Chondrocyte (in vitro differentiated cells): ENCODE results near the gene NEU3. TPM values are rescaled to one million over a fixed set of nuclear protein-coding genes. Genes with fewer than 3 reads are reported as not detected.
A peak's percentile ranks its signal among the peaks of the same experiment; 100 is the strongest.

ENCODE experiments used
- DNase-seq: peaks from one replicate; pipeline ENCODE4 v3.0.0; 2021; ENCODE audit warnings: mixed read lengths, low spot score
- H3K27ac Mint-ChIP-seq: one replicate; pipeline ENCODE4 v1.8.0; 2021; ENCODE audit warnings: mild to moderate bottlenecking, moderate library complexity, mixed read lengths; ENCODE audit not compliant: unreplicated experiment
- H3K27me3 Mint-ChIP-seq: 2 replicates; pipeline ENCODE4 v1.8.0; 2021; ENCODE audit warnings: low read depth, mixed read lengths
- H3K36me3 Mint-ChIP-seq: 2 replicates; pipeline ENCODE4 v1.8.0; 2021; ENCODE audit warnings: low read depth, mixed read lengths
- H3K4me1 Mint-ChIP-seq: 2 replicates; pipeline ENCODE4 v1.8.0; 2021; ENCODE audit warnings: low read depth, mild to moderate bottlenecking, mixed read lengths
- H3K4me3 Mint-ChIP-seq: one replicate; pipeline ENCODE4 v1.8.0; 2021; ENCODE audit warnings: mild to moderate bottlenecking, moderate library complexity, mixed read lengths; ENCODE audit not compliant: unreplicated experiment
- H3K9me3 Mint-ChIP-seq: 2 replicates; pipeline ENCODE4 v1.8.0; 2021; ENCODE audit warnings: low read depth, mixed read lengths
- CTCF ChIP-seq: fragments of 200-600 bp; sonication (generic); IDR thresholded peaks from 2 replicates; pipeline ENCODE4 v1.5.0; 2021; ENCODE audit warnings: antibody characterized with exemption, mild to moderate bottlenecking, moderate library complexity
- total RNA-seq: library from RNA; stranded (reverse); gene quantifications from 3 replicates; pipeline ENCODE4 v1.2.1, GENCODE V29; 2021

The NEU3 gene
- total RNA-seq, 1 donor from 2014 or later = 9.4 TPM

- no peak for DNase-seq
- Mint-ChIP-seq H3K4me3 (no peak overlapping the region), H3K27me3 (peaks cover 15% of the 10 kb centered on the region), H3K27ac (no peak overlapping the region), H3K36me3 (peaks cover 1% of the 10 kb centered on the region), H3K4me1 (peaks cover 8% of the 10 kb centered on the region), H3K9me3 (no peaks in the 10 kb centered on the region)
- no peak for TF ChIP-seq CTCF
Observed at GRCh38 chr11:75028321-75028720, 39.6 kb downstream of the NEU3 start.

- TF ChIP-seq CTCF = no peak
- Mint-ChIP-seq H3K9me3 (no peaks in the 10 kb centered on the region), H3K27me3 (peaks cover 15% of the 10 kb centered on the region), H3K36me3 (peaks cover 1% of the 10 kb centered on the region), H3K4me1 (peaks cover 8% of the 10 kb centered on the region), H3K27ac (no peak overlapping the region), H3K4me3 (no peak overlapping the region)
- no peak for DNase-seq
Observed at GRCh38 chr11:75028724-75029123, 40.0 kb downstream of the NEU3 start.

- no peak for TF ChIP-seq CTCF
- peaks cover 1% of the 10 kb centered on the region for H3K36me3 Mint-ChIP-seq
- peaks cover 8% of the 10 kb centered on the region for H3K4me1 Mint-ChIP-seq
- no peak overlapping the region for H3K27ac Mint-ChIP-seq
- H3K27me3 Mint-ChIP-seq = peaks cover 15% of the 10 kb centered on the region
- H3K9me3 Mint-ChIP-seq = no peaks in the 10 kb centered on the region
- DNase-seq = no peak
- H3K4me3 Mint-ChIP-seq = no peak overlapping the region
Observed at GRCh38 chr11:75029836-75030631, 41.3 kb downstream of the NEU3 start.

- Mint-ChIP-seq H3K27me3 (peaks cover 15% of the 10 kb centered on the region), H3K4me1 (peaks cover 15% of the 10 kb centered on the region), H3K27ac (peak overlapping the region; percentile 47), H3K36me3 (peaks cover 1% of the 10 kb centered on the region), H3K4me3 (no peak overlapping the region), H3K9me3 (no peaks in the 10 kb centered on the region)
- DNase-seq = no peak
- TF ChIP-seq CTCF = no peak
Observed at GRCh38 chr11:75031224-75031753, 42.6 kb downstream of the NEU3 start.

- Mint-ChIP-seq H3K27me3 (peaks cover 15% of the 10 kb centered on the region), H3K4me3 (no peak overlapping the region), H3K27ac (no peak overlapping the region), H3K36me3 (peaks cover 1% of the 10 kb centered on the region), H3K4me1 (peaks cover 15% of the 10 kb centered on the region), H3K9me3 (no peaks in the 10 kb centered on the region)
- peak; percentile 83 for TF ChIP-seq CTCF
- no peak for DNase-seq
Observed at GRCh38 chr11:75031771-75032549, 43.2 kb downstream of the NEU3 start.
